Mononuclear cell (primary cell): ENCODE data around the gene ZSCAN4. TPM values are rescaled to one million over a fixed set of nuclear protein-coding genes. Genes with fewer than 3 reads are reported as not detected.

Experiments
- H3K27me3 ChIP-seq: 2 replicates; pipeline ENCODE4 v1.6.0; 2011; ENCODE audit warnings: low read length, control low read depth; ENCODE audit not compliant: insufficient read depth
- H3K4me1 ChIP-seq: 2 replicates; pipeline ENCODE4 v1.5.1; 2011; ENCODE audit warnings: mild to moderate bottlenecking, low read length, control low read depth; ENCODE audit not compliant: insufficient read depth
- H3K4me3 ChIP-seq: 2 replicates; pipeline ENCODE4 v1.5.1; 2011; ENCODE audit warnings: mild to moderate bottlenecking, low read length, moderate library complexity
- H3K9me3 ChIP-seq: 2 replicates; pipeline ENCODE4 v1.5.1; 2011; ENCODE audit warnings: low read depth, mild to moderate bottlenecking, control low read depth, low read length
- total RNA-seq: library from RNA; depleted of rRNA; stranded (reverse); fragments of >200 nt; gene quantifications from one replicate; pipeline ENCODE4 v1.2.3, GENCODE V29; 2012

Gene ZSCAN4, protein sequence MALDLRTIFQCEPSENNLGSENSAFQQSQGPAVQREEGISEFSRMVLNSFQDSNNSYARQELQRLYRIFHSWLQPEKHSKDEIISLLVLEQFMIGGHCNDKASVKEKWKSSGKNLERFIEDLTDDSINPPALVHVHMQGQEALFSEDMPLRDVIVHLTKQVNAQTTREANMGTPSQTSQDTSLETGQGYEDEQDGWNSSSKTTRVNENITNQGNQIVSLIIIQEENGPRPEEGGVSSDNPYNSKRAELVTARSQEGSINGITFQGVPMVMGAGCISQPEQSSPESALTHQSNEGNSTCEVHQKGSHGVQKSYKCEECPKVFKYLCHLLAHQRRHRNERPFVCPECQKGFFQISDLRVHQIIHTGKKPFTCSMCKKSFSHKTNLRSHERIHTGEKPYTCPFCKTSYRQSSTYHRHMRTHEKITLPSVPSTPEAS
- not detected for total RNA-seq

DNA sequence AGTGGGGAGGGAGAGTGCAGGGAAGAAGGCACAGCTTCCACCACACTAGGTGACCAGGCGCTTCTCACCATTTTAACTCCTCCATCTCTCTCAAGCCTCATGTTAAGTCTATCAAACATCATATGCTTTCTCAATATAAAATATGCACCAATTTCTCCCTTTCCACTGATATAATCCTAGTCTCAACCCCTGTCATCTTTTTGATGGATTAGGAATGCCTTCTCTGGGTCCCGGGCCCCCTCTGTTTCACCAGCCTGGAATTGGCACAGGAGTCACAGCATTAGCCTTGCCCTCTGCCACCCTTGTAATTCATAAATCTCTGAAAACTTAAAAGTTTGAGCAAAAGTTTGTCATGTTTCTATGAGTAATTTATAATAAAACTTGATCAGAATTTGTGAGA, at the start of gene ZSCAN4:
Gene ZSCAN4 (plus strand): TSS at position 301 of the 400 bp plus-strand sequence. CDS start 7,211 bp downstream, outside the sequence.
- Histone ChIP-seq H3K9me3 (no peaks in the 10 kb centered on the region), H3K4me1 (peaks cover 8% of the 10 kb centered on the region), H3K27me3 (peaks cover 18% of the 10 kb centered on the region), H3K4me3 (no peak within 1 kb of the TSS)

DNA sequence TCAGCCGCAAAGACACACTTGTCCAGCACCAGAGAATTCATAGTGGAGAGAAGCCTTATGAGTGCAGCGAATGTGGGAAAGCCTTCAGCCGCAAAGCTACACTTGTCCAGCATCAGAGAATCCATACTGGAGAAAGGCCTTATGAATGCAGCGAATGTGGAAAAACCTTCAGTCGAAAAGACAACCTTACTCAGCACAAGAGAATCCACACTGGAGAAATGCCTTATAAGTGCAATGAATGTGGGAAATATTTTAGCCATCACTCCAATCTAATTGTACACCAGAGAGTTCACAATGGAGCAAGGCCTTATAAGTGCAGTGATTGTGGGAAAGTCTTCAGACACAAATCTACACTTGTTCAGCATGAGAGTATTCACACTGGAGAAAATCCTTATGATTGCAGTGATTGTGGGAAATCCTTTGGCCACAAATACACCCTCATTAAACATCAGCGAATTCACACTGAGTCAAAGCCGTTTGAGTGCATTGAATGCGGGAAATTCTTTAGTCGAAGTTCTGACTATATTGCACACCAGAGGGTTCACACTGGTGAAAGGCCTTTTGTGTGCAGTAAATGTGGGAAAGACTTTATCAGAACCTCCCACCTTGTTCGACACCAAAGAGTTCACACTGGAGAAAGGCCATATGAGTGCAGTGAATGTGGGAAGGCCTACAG, 47.9 kb upstream of the ZSCAN4 start:
- Histone ChIP-seq H3K4me3 (no peak overlapping the region), H3K4me1 (no peaks in the 10 kb centered on the region), H3K27me3 (no peaks in the 10 kb centered on the region), H3K9me3 (peaks cover 100% of the 10 kb centered on the region)

DNA sequence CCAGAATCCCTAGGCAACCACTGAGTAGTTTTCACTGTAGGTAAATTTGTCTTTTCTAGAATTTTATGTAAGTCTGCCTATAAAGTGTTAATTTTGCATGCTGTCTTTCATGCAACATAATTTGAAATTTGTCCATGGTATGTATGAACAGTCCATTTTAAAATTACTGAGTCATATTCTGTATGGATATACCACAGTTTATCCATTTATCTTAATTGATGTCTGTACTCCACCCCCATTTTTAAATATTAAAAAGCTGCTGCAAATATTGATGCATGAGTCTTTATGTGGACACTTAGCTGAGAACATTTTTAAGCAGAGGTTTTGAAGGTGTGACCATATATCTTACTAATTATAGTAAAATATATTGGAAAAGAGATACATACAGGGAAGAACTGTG, 45.6 kb upstream of the ZSCAN4 start:
- H3K9me3 ChIP-seq = peaks cover 91% of the 10 kb centered on the region
- H3K4me3 ChIP-seq = no peak overlapping the region
- H3K27me3 ChIP-seq = no peaks in the 10 kb centered on the region
- no peaks in the 10 kb centered on the region for H3K4me1 ChIP-seq

DNA sequence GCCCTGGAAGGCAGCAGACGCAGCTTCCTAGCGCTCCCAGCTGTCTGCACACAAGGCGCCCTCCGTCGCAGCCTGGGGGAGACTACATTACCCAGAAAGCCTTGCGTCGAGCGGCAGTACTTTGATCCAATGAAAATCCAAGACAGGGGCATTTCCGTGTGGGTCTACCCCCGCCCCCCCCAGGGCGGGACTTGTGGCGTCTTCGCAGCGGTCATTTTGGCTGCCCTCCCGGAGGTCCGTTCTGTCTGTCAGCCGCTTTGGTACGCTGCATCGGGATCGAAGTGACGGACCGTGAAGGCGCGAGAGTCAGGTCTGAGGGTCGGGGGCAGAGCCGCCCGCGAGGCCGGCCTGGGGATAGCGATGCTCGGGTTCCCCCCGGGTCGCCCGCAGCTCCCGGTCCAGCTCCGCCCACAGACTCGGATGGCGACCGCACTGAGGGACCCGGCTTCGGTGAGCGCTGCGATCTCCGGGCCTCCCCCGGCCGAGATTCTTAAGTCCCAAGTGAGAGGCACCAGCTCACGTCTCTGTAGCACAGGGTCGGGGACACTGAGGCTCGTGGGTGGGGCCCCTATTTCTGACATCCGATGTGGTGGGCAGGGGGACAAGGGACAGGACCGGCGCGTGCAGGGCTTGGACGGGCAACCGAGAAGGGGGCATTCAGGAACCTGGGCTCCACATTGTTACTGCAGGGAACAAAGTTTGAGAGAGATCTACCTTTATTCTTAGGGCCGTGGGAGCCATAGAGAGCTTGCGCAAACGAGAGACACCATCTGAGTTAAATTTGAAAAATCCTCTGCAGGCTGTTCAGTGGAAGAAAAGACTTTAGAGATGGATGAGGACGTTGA, 35.5 kb upstream of the ZSCAN4 start, which contains the start of gene ZNF211:
Gene ZNF211 (plus strand): TSS at position 182 of the 845 bp plus-strand sequence. CDS start 179 bp downstream, at position 361.
- peaks cover 38% of the 10 kb centered on the region for H3K9me3 ChIP-seq
- H3K4me3 ChIP-seq = peak within 1 kb of the TSS; percentile 93
- H3K4me1 ChIP-seq = peaks cover 20% of the 10 kb centered on the region
- H3K27me3 ChIP-seq = no peaks in the 10 kb centered on the region

DNA sequence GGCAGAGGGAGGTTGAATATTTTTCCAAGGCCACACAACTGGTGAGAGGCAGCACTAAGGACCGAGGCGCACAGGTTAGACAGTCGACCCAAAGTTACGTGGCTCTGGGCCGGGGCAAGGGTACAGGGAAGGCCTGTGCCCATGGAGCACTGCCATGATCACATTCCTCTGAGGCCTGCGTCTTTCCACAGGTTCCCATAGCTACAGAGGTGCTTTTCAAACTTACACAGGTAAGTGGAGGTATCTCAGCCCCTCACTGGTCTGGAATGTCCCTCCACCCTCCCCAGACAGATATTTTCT, 35.0 kb upstream of the ZSCAN4 start:
- peak overlapping the region; percentile 93 for H3K4me3 ChIP-seq
- peaks cover 38% of the 10 kb centered on the region for H3K9me3 ChIP-seq
- H3K4me1 ChIP-seq = peaks cover 20% of the 10 kb centered on the region
- no peaks in the 10 kb centered on the region for H3K27me3 ChIP-seq

DNA sequence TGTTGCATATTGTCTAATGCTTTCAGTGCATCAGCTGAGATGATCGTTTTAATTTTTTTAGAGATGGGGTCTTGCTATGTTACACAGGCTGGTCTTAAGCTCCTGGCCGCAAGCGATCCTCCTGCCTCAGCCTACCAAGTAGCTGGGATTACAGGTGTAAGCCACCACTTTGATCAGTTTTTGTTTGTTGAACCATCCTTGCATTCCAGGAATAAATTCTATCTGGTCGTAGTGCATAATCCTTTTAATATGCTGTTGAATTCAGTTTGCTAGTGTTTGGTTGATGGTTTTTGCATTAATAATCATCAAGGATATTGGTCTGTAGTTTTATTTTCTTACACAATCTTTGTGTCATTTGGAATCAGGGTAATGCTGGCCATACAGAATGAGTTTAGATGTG, 31.4 kb upstream of the ZSCAN4 start:
- peaks cover 20% of the 10 kb centered on the region for H3K4me1 ChIP-seq
- no peak overlapping the region for H3K4me3 ChIP-seq
- H3K9me3 ChIP-seq = peaks cover 70% of the 10 kb centered on the region
- H3K27me3 ChIP-seq = no peaks in the 10 kb centered on the region

DNA sequence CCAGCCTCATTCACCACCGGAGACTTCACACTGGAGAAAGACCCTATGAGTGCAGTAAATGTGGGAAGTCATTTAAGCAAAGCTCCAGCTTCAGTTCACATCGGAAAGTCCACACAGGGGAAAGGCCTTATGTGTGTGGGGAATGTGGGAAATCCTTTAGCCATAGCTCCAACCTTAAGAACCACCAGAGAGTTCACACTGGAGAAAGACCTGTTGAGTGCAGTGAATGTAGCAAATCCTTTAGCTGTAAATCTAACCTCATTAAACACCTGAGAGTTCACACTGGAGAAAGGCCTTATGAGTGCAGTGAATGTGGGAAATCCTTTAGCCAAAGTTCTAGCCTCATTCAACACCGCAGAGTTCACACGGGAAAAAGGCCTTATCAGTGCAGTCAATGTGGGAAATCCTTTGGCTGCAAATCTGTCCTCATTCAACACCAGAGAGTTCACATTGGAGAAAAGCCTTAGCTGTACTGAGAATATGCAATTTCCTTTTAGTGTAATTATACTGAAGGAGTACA, 27.0 kb upstream of the ZSCAN4 start:
- no peaks in the 10 kb centered on the region for H3K4me1 ChIP-seq
- H3K9me3 ChIP-seq = peaks cover 75% of the 10 kb centered on the region
- no peaks in the 10 kb centered on the region for H3K27me3 ChIP-seq
- H3K4me3 ChIP-seq = no peak overlapping the region

DNA sequence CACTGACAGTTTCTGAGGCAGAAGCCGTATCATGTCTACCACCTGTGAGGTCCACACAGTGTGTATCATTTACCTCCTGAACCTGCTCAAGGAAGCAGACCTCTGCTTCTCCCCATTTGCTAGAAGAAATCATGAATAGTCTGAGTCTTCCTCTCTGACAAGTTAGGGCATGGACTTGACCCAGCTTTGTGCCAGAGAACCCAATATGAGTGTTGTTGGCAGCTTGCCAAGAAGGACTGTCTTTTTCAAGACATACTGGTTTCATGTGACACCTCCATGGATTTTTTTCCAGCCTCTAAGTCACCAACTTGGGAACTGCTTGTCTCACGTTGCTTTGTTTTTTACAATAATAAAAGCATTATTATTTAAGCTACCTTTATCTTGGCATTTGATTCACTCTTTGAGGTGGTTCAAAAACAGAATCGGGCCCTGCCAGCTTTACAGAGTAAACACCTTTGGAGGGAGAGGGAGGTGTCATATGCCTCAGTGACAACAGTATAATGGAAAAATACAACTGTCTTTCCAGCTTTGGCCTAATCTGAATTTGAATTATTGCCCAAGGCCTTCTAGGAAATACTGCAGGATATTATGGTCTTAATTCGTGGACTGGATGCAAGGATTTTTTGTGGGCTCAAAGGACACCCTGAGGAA, 26.2 kb upstream of the ZSCAN4 start:
- Histone ChIP-seq H3K9me3 (peaks cover 68% of the 10 kb centered on the region), H3K27me3 (no peaks in the 10 kb centered on the region), H3K4me3 (no peak overlapping the region), H3K4me1 (no peaks in the 10 kb centered on the region)

DNA sequence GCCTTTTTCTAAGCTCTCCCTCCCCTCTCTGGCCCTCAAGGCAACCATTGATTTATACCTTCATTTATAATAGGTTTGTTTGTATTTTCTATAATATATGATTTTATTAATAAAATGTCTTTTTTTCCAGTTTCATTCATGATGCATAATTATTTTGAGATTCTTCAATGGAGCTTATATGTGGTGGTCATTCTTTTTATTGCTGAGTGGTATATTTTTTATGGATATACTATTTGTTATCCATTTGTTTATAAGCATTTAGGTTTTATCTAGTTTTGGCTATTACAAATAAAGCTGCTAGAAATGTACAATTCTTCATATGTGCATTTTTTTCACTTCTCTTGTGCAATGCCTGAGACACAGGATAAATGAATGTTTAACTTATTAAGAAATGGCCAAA, 25.0 kb upstream of the ZSCAN4 start:
- Histone ChIP-seq H3K4me3 (no peak overlapping the region), H3K9me3 (peaks cover 56% of the 10 kb centered on the region), H3K27me3 (no peaks in the 10 kb centered on the region), H3K4me1 (no peaks in the 10 kb centered on the region)

DNA sequence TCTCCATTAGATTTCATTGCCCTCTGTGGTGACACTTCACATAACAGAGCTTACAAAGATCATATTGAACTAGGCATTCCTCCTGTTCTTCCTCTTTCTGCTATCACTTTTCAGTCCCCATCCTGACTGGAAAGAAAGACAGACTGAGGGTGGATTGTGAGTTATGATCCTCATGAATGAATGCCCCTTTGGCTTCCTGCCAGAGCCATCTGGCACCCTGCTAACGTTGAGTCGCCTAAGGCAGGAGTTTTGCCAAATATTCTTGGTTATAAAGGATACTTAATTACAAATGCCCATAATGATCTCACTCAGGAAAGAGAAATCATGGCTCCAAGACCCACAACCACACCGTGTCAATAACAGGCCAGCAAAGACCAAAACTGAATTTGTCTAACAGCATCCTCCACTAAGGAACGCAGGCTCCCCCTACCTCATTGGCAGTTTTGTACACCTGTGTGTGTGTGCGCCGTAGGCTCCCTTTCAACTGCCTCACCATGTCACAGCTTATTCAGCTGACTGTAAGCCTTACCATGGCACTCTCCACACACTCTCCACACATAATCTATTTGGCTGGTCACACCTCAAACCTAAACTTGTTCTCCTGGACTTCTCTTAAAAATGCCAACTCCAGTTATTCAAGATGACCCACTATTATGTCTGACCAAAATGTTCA, 20.3 kb upstream of the ZSCAN4 start:
- Histone ChIP-seq H3K4me3 (no peak overlapping the region), H3K27me3 (no peaks in the 10 kb centered on the region), H3K9me3 (peaks cover 9% of the 10 kb centered on the region), H3K4me1 (no peaks in the 10 kb centered on the region)

DNA sequence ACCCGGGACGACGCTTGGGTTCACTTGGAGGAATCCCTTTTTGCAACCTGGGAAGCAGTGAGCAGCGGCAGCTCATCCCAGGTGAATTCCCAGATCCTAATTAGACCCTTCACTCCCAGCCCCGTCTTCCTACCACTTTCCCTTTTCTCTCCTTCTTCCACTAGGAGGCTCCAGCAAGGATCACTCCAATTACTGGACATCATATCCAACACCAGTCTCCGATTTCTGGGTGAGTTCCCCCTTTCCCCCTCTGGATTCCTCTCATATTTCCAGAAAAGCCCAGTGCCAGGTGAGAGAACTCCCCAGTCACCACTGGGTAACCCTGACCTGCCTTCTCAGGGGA, 17.1 kb upstream of the ZSCAN4 start:
- Histone ChIP-seq H3K27me3 (no peaks in the 10 kb centered on the region), H3K9me3 (no peaks in the 10 kb centered on the region), H3K4me1 (no peaks in the 10 kb centered on the region), H3K4me3 (no peak overlapping the region)

DNA sequence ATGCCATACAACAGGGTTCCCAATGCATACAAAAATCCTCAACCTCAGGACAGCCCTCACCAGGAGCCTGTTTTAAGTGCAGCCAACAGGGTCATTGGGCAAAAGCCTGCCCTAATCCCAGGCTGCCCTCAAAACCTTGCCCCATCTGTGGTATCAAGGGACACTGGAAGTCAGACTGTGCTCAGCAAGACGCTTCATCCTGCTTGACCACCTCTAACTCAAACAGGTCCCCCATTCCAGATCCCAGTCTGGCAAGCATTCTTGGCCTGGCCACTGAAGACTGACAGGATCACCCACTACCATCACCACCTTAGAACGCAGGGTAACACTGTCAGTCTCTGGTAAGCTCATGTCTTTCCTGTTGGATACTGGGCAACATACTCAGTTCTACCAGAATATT, 15.0 kb upstream of the ZSCAN4 start:
- no peaks in the 10 kb centered on the region for H3K27me3 ChIP-seq
- H3K9me3 ChIP-seq = no peaks in the 10 kb centered on the region
- no peak overlapping the region for H3K4me3 ChIP-seq
- no peaks in the 10 kb centered on the region for H3K4me1 ChIP-seq

DNA sequence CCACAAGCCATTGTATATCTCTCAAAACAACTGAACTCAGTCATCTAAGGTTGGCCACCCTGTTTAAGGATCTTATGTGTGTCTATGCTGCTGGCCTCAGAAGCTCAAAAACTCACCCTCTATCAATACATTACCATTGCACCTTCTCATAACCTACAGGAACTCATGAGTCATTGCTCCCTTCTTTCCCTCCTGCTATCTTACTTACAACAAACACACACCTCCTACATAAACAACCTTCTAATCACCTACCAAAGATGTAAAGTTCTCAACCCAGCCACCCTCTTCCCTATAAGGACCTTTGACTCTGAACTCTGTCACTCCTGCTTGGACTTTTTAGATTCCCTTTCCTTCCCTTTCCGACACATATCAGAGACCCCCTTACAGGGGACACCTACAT, 13.3 kb upstream of the ZSCAN4 start:
- Histone ChIP-seq H3K4me1 (no peaks in the 10 kb centered on the region), H3K4me3 (no peak overlapping the region), H3K27me3 (no peaks in the 10 kb centered on the region), H3K9me3 (no peaks in the 10 kb centered on the region)

DNA sequence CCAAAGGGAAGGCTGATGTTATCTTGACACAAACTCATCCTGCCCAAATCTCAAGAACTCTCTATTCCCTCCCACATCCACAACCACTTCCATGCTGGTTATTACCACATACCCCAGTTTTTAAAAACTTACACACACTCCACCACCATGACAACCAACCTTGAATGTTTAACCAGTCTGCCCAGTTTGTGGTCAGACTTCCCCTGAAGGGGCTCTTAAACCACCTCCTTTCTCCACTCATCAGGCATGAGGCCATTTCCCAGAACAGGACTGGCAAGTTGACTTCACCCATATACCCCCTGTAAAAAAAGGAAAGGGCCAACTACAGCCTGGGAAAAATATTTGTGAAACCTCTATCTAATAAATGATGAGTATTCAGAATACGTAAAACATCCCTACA, 12.4 kb upstream of the ZSCAN4 start:
- H3K4me1 ChIP-seq = no peaks in the 10 kb centered on the region
- H3K27me3 ChIP-seq = peaks cover 5% of the 10 kb centered on the region
- no peaks in the 10 kb centered on the region for H3K9me3 ChIP-seq
- no peak overlapping the region for H3K4me3 ChIP-seq
